T-helper 22 cell (primary cell): ENCODE data around the gene TEX19.
"Not testable (repeated sequence)": the region's sequence is repeated elsewhere in the genome, so short reads cannot be mapped to it uniquely, and the experiment has no call there.

ENCODE experiments used
- DNase-seq: peaks from one replicate; pipeline ENCODE4 v3.0.0-alpha.2; 2020; ENCODE audit warnings: low read depth

Gene TEX19

DNA sequence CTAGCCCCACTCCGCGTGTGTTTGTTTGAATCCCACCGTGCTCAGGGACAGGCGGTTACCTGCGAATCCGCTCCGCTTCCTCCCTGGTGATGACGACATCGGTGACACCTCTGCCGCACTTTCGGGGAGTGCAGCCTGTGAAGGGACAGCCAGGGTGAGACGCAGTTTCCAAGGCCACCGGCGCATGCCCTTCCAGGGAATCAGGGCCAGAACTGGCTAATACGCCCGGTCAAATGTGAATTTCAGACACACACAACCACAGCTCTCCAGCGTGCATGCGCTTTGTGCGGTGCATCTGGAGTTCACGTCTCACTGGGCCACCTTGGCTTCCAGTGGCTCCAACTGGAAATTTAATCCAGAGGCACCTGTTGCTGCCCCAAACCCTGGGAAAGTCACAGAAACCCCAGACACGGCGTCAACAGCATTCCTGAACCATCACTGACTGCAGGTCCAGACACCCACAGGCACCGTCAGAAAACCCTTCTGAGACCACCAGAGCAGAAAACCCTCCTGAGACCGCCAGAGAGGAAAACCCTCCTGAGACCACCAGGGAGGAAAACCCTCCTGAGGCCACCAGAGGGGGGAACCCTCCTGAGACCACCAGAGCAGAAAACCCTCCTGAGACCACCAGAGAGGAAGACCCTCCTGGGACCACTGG, 52.5 kb downstream of the TEX19 start:
- DNase-seq = no peak

GRCh38 chr17:82412081-82412480, 53.0 kb downstream of the TEX19 start:
- DNase-seq = not testable (repeated sequence)

DNA sequence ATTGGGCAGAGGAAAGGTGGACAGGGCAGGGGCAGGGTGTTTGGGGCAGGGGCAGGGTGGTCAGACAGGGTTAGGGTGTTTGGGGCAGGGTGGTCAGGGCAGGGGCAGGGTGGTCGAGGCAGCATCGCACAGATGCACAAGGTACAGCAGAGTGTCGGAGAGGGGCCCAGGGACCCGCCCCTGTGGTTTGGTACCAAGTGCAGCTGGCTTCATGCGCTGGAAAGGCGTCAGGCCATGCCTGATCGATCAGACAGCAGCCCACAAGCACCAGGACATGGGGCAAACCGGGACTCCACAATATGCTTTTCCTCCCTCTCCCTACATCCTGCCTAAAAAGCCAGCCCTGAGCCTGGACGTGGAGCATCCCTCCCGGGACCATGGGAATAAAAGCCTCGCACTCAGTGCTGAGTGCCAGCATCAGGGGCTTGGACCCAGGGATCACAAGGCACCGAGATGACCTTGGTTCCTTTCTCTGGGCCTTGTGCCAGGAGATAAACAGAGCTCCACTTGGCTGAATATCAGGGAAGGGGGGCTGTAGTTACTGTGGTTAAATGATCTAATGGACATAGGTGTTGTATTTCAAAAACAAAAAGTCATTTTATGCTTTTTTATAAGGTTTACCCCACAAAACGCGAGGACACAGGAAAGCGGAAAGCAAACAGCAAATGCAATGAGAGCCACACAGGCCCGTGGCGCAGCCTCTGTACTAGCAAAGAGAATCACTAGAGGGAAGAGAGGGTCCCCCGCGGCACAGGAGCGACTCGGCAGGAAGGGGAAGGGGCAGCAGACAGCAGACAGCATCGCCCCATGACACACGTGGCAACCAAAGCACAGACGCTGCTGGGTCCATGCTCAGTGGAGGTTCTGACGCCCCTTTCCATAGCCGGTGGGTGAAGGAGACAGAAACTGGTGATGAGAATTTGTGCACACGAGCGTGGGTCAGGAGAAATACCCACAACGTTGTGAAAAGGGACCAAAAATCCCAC, 53.8 kb downstream of the TEX19 start:
- DNase-seq = no peak
